HG02610 (cell line): ENCODE data around the gene ITM2B.

Source experiments
- ATAC-seq: cut with Tn5 transposase; IDR thresholded peaks from one replicate; pipeline ENCODE4 v1.9.1; 2021; ENCODE audit warnings: mild to moderate bottlenecking, moderate library complexity; ENCODE audit not compliant: unreplicated experiment

ITM2B gene

GRCh38 chr13:48255090-48255489 lies 22.1 kb downstream of the ITM2B start:
- no peak for ATAC-seq

DNA sequence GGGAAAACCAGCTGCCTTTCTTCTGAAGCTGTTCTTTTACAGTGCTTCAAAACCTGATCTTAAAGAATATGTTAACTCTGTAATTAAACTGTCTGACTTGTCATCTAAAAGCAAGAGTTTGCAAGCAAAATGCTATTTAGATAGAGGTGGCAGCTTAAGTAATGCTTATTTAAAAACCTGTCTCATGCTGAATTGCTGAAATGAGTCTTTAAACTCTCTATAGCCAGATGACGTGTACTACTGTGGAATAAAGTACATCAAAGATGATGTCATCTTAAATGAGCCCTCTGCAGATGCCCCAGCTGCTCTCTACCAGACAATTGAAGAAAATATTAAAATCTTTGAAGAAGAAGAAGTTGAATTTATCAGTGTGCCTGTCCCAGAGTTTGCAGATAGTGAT lies 22.9 kb downstream of the ITM2B start:
- ATAC-seq, result no peak

DNA sequence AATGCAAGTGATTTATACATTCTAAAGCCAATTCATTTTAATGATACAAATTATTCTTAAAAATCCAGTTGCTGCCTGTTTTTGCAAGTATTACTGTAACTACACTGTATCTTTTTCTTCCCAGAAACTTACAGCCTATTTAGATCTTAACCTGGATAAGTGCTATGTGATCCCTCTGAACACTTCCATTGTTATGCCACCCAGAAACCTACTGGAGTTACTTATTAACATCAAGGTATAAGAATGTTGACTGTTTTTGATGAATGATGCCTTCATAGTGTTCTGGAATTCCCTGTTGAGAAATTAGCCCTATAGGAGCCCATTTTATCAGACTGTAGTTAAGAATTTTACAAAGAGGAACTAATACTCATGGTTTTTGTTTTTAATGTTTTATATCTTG lies 25.0 kb downstream of the ITM2B start:
- ATAC-seq, result no peak

- ATAC-seq, result no peak
Measured at GRCh38 chr13:48258430-48258829, 25.4 kb downstream of the ITM2B start.

DNA sequence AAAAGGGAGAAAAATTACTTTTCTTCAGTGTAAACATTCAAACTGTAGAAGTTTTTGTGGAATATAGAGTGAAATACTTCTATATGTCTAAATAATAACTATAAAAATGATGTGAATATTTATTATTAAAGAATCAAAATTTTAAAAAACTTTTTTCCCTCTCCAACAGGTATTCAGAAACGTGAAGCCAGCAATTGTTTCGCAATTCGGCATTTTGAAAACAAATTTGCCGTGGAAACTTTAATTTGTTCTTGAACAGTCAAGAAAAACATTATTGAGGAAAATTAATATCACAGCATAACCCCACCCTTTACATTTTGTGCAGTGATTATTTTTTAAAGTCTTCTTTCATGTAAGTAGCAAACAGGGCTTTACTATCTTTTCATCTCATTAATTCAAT lies 28.0 kb downstream of the ITM2B start:
- no peak for ATAC-seq

GRCh38 chr13:48263196-48263595 lies 30.2 kb downstream of the ITM2B start:
- no peak for ATAC-seq

DNA sequence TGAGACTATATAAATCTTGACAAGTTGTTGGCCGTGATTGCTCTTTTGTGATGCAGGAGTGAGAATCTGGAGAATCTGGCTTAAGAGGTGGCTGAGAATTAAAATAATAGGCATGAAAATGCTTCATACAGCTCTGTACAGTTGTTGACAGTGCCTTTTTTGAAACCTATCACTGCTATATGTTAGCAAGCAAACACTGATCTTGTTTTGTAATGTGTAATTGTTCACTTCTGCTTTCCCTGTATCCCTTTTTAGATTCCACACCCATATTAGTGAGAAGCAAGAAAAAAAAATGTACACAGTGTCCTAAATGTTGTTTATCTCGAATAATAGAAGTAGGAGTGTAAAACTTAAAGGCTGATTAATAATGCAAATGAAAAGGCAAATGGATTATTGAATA lies 31.1 kb downstream of the ITM2B start:
- ATAC-seq, result no peak

DNA sequence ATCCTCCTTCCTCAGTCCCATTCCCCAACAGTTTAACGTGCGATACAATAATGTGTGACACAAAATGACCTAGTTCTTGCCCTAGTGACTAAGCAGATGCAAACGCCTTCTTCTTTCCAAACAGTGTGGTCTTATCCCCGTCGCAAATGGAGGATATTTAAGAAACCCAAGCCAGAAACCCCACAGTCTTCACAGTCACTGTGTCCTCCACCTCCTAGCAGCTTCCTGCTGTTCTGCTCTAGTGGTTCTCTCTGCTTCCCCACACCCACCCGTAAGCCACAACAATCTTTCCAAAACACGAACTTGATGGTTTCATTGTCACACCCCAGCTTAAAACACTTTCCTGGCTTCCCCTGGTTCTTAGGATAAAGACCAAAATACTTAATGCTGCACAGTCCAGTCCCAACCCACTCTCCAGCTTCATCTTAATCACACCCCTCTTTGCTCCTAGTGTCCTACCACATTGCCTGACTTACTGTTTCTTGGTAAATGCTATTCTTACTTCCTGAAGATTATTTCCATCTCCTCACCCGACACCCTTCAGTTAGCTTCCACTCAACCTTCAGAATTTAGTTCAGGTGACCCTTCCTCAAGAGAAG lies 32.3 kb downstream of the ITM2B start:
- peak; percentile 68 for ATAC-seq

DNA sequence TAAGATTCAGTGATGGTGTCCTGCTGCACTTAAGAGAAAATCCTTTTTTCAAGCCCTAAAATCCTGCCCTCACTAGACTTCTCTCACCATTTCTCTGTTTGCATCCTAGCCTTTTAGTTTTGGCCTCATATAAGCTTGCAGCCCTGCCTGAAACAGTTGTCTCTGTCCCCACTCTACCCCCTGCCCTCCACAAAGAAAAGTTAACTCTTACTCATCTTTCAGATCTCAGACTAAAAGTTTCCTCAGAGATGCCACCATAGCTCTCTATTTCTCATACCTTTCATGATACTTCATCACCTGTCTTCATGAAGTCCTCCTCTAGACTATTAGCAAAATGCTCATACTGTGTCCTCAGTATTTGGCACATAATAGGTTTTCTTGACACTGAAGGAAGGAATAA lies 33.1 kb downstream of the ITM2B start:
- no peak for ATAC-seq

- no peak for ATAC-seq
Measured at GRCh38 chr13:48266701-48267639, 34.0 kb downstream of the ITM2B start.

DNA sequence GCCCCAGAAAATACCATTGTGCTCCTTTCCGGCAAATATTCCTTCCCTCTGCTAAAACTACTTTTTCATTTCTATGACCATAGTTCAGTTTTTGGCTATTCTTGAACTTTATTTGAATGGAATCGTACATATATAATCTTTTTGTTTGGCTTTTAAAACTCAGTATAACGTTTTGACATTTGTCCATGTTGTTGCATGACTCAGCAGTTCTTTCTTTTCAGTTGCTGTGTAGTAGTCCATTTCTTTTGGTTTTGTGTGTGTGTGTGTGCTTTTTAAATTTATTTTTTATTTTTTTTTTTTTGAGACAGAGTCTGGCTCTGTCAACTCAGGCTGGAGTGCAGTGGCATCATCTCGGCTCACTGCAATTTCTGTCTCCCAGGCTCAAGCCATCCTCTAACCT lies 35.0 kb downstream of the ITM2B start:
- no peak for ATAC-seq

DNA sequence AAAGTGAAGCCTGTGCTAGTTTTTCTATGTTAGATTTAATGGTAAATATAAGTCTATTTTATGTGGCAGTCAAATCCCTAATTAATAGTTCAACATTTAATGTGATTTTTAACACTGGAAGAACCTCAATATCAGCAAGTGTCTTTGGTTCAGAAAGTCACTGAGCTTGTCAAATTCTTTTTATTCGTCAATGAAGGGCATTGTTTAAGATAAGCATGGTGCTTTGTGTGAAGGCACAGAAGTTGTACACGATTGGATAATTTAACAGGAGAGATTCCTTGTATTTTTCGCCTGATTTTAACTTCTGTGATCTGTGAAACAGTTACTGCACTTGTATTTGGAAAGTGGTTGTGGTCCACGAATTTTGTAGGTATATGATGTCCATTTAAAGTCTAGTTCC lies 40.3 kb downstream of the ITM2B start:
- ATAC-seq, result no peak

- ATAC-seq, result no peak
Measured at GRCh38 chr13:48275507-48275906, 42.5 kb downstream of the ITM2B start.

GRCh38 chr13:48278806-48279205 lies 45.8 kb downstream of the ITM2B start:
- no peak for ATAC-seq

GRCh38 chr13:48281556-48281955 lies 48.5 kb downstream of the ITM2B start:
- no peak for ATAC-seq

DNA sequence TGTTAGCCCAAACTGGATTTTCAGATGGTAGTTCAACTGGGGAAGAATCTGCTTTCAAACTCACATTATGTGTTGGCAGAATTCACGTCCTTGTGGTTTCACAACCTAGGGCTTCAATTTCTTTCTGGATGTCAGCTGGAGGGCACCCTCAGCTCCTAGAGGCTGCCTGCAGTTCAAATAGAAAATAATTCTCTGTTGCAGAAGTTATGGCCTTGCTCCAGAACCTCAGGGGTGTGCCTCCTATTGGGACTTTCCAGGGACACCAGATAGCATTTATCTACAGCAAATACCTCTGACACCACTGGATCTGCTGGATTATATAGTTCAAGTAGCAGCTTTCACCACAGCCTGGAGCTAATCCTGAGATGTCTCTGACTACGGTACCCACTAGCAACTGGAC lies 58.7 kb downstream of the ITM2B start:
- ATAC-seq, result no peak

- no peak for ATAC-seq
Measured at GRCh38 chr13:48292650-48293049, 59.6 kb downstream of the ITM2B start.

GRCh38 chr13:48294653-48295052 lies 61.6 kb downstream of the ITM2B start:
- ATAC-seq, result no peak

- ATAC-seq, result no peak
Measured at GRCh38 chr13:48295271-48295670, 62.3 kb downstream of the ITM2B start.

DNA sequence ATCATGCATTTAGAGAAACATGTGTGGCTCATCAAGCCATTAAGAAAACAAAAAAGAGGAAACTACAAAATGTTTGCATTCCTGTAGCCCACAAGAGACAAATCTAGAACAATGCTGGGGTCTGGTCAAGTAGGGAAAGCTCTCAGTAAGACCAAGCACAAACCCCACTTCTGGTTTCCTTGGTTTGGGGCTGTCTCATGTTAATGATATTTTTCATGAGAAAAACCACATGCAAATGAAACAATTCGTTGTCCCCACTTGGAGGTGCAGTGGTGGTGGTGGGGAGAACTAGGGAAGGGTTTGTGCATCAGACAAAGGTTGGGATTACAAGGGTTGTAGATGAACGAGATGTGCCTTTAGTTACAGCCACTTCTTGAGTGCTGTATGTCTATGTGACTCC lies 63.5 kb downstream of the ITM2B start:
- ATAC-seq, result peak; percentile 69

DNA sequence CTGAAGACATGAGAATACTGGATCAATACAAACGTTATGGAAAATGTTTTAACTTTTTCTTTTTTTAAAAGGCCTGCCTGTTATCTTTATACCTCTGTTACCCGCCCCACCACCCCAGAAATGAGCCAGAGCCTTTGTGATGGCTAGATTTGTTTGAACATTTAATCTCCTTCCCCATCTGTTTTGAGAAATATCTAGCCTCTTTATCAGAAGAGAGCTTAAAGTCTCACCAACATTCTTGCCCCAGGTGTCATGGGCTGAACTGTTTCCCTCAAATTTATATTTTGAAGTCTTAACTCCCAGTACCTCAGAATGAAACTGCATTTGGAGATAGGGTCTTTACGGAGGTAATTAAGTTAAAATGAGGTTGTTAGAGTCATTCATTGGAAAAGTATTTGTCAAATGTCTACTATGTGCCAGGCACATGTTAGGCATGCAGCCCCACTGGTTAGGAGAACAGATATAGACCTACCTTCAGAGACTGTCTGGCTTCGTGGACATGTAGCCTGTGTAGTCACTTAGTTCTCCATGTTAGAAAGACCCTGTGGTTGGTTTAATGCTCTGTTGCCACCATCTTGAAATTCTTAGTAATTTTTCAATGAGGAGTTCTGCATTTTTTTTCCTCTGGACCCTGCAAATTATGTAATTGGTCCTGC lies 64.3 kb downstream of the ITM2B start:
- no peak for ATAC-seq

DNA sequence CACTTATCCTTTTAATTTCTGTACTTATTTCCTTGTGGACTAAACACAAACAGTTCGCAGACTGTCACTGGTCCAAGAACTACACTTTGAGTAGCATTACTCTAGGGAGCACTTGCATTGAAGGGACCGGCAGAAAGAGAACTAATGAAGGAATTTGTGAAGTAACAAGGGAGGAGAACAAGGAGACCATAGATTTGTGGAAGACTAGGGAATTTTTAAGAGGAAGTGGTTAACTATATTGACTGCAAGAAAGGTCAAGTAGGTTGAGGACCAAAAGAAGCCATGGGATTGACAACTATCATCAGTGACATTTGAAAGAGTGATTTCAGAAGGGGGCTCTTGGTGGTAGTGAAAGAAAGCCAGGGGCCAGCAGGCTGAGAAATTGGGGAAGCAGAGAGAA lies 66.6 kb downstream of the ITM2B start:
- no peak for ATAC-seq
